ENCODE data around the gene ABCG1. TPM values are rescaled to one million over a fixed set of nuclear protein-coding genes. Genes with fewer than 3 reads are reported as not detected.

The ABCG1 gene
- total and polyA plus RNA-seq, 2 donors (not counting 3 experiments of a cell fraction or from before 2014, with no cell fraction given), result 6.7 to 19.6 TPM

- FAIRE-seq (no peak), DNase-seq (ENCODE audit: low read depth, low spot score) (no peak)
- Histone ChIP-seq H3K9ac (replicated peaks; ENCODE audit: extremely low read depth, insufficient read depth, low read length) (no peak overlapping the region), H3K4me2 (ENCODE audit: insufficient read depth, low read length) (no peak overlapping the region), H2AFZ (ENCODE audit: low read depth, low read length) (no peak overlapping the region), H3K27me3 (ENCODE audit: control insufficient read depth in 2 of 2, insufficient read depth in 2 of 2, low read length in 2 of 2) (peaks cover 0 to 2% of the 10 kb centered on the region in 2 experiments), H4K20me1 (replicated peaks; ENCODE audit: control insufficient read depth, extremely low read depth, insufficient read depth, low read length) (no peaks in the 10 kb centered on the region), H3K4me3 (replicated peaks in 1 of 3; ENCODE audit: insufficient read depth in 1 of 3, low read depth in 1 of 3, low read length in 3 of 3) (no peak overlapping the region), H3K9me1 (replicated peaks; ENCODE audit: control insufficient read depth, extremely low read depth, insufficient read depth, low read length) (no peaks in the 10 kb centered on the region), H3K36me3 (ENCODE audit: control insufficient read depth in 2 of 2, extremely low read depth in 1 of 2, insufficient read depth in 2 of 2, low read length in 2 of 2) (no peaks in the 10 kb centered on the region), H3K4me1 (ENCODE audit: control insufficient read depth, extremely low read depth, insufficient read depth, low read length) (peaks cover 32% of the 10 kb centered on the region), H3K9me3 (replicated peaks; ENCODE audit: control insufficient read depth, insufficient read depth, low read length) (no peaks in the 10 kb centered on the region), H3K27ac (ENCODE audit: insufficient read depth, low read depth, low read length) (no peak overlapping the region), H3K79me2 (ENCODE audit: control insufficient read depth, insufficient read depth, low read length) (no peaks in the 10 kb centered on the region)
- dilution Hi-C loops (cut with MboI; ENCODE audit: extremely low pct_ligation_motif_present, low sequenced_read_pairs), result no loop called here
- no TSS peak for BruUV-seq (replicated peaks)
- TF ChIP-seq JUN (IDR thresholded peaks at IDR 0.05; ENCODE audit: borderline replicate concordance, insufficient read depth, insufficient read length, low read depth) (no peak), MYC (IDR thresholded peaks at IDR 0.05; ENCODE audit: low read depth, low read length) (no peak), FOS (IDR thresholded peaks at IDR 0.05; ENCODE audit: borderline replicate concordance, insufficient read depth, low read length) (no peak), CTCF (IDR thresholded peaks at IDR 0.05; ENCODE audit: extremely low read depth in 1 of 2, insufficient read depth in 1 of 2, low read depth in 1 of 2, low read length in 2 of 2) (no peak), MAX (IDR thresholded peaks at IDR 0.05; ENCODE audit: insufficient read depth, insufficient read length) (no peak), POLR2A (IDR thresholded peaks at IDR 0.05; ENCODE audit: low read depth, low read length) (no peak)
- POLR2A ChIA-PET, result no interaction called here
- intact Hi-C loops (cut with micrococcal nuclease), result no loop called here
- CTCF ChIA-PET, result interaction anchor here (1.1 to 2.9 kb wide), 2 partner anchors 13 to 85 kb away, joined by 3 to 8 read pairs; no protein-coding TSS in a partner anchor
Measured at GRCh38 chr21:42225042-42225441, 6.1 kb downstream of the ABCG1 start.

Measured in endothelial cell of umbilical vein (primary cell).